Mesenchymal stem cell (in vitro differentiated cells and primary cell): ENCODE data around the gene KIF24.
"Not testable (repeated sequence)": the region's sequence is repeated elsewhere in the genome, so short reads cannot be mapped to it uniquely, and the experiment has no call there.

ENCODE experiments used
- DNase-seq: peaks from one replicate; pipeline ENCODE4 v3.0.0-alpha.2; 2013
- H2AFZ ChIP-seq: one replicate; pipeline ENCODE4 v1.6.1; 2013; ENCODE audit warnings: low read depth, mild to moderate bottlenecking, control low read depth, inconsistent platforms, low read length, moderate library complexity
- H2AK5ac ChIP-seq: 2 replicates; pipeline ENCODE4 v1.6.1; 2013; ENCODE audit warnings: low read length, moderate library complexity, mild to moderate bottlenecking, inconsistent platforms; ENCODE audit not compliant: severe bottlenecking
- H2BK120ac ChIP-seq: one replicate; pipeline ENCODE4 v1.6.1; 2013; ENCODE audit warnings: low read depth, mild to moderate bottlenecking, inconsistent platforms, low read length, moderate library complexity
- H2BK12ac ChIP-seq, 2 experiments: one replicate each; pipeline ENCODE4 v1.6.1; 2013; ENCODE audit warnings: inconsistent platforms in 2 of 2, low read length in 2 of 2, mild to moderate bottlenecking in 2 of 2, moderate library complexity in 2 of 2, control low read depth in 1 of 2
- H2BK15ac ChIP-seq: one replicate; pipeline ENCODE4 v1.6.1; 2013; ENCODE audit warnings: mild to moderate bottlenecking, low read depth, inconsistent platforms; ENCODE audit not compliant: poor library complexity, severe bottlenecking
- H2BK5ac ChIP-seq: 2 replicates; pipeline ENCODE4 v1.6.1; 2013; ENCODE audit warnings: low read depth, mild to moderate bottlenecking, low read length, control low read depth, inconsistent platforms; ENCODE audit not compliant: poor library complexity, severe bottlenecking
- H3K14ac ChIP-seq, 2 experiments: one replicate each; pipeline ENCODE4 v1.6.1; 2013; ENCODE audit warnings: inconsistent platforms in 2 of 2, low read length in 2 of 2, control low read depth in 1 of 2, mild to moderate bottlenecking in 1 of 2, moderate library complexity in 1 of 2
- H3K18ac ChIP-seq, 2 experiments: one replicate each; pipeline ENCODE4 v1.6.1; 2013; ENCODE audit warnings: inconsistent platforms in 2 of 2, low read length in 2 of 2, control low read depth in 1 of 2, low read depth in 1 of 2, mild to moderate bottlenecking in 1 of 2
- H3K23ac ChIP-seq, 2 experiments: one replicate each; pipeline ENCODE4 v1.6.1; 2013; ENCODE audit warnings: inconsistent platforms in 2 of 2, low read length in 2 of 2, mild to moderate bottlenecking in 2 of 2, moderate library complexity in 2 of 2, control low read depth in 1 of 2
- H3K27ac ChIP-seq: 2 replicates; pipeline ENCODE4 v1.5.1; 2013; ENCODE audit warnings: mild to moderate bottlenecking, moderate library complexity, low read length, control low read depth, inconsistent platforms; ENCODE audit not compliant: poor library complexity, severe bottlenecking
- H3K27me3 ChIP-seq, 2 experiments: 2 replicates each; pipeline versions ENCODE4 v1.6.1 to v1.7.0; 2013; ENCODE audit warnings: low read length in 2 of 2, mild to moderate bottlenecking in 2 of 2, moderate library complexity in 2 of 2, control low read depth in 1 of 2, inconsistent platforms in 1 of 2; ENCODE audit not compliant: control insufficient read depth in 1 of 2, insufficient read depth in 1 of 2
- H3K36me3 ChIP-seq, 2 experiments: 2 replicates each; pipeline versions ENCODE4 v1.6.1 to v1.7.0; 2013; ENCODE audit warnings: low read length in 2 of 2, control low read depth in 1 of 2, inconsistent platforms in 1 of 2, low read depth in 1 of 2, mild to moderate bottlenecking in 1 of 2; ENCODE audit not compliant: insufficient read depth in 2 of 2, control insufficient read depth in 1 of 2
- H3K4ac ChIP-seq, 2 experiments: one replicate each; pipeline ENCODE4 v1.6.1; 2013; ENCODE audit warnings: inconsistent platforms in 2 of 2, low read length in 2 of 2, mild to moderate bottlenecking in 2 of 2, moderate library complexity in 2 of 2, control low read depth in 1 of 2, low read depth in 1 of 2
- H3K4me1 ChIP-seq: 2 replicates; pipeline ENCODE4 v1.6.1; 2013; ENCODE audit warnings: low read depth, low read length, control low read depth; ENCODE audit not compliant: control insufficient read depth, insufficient read depth
- H3K4me2 ChIP-seq: 2 replicates; pipeline ENCODE4 v1.6.1; 2013; ENCODE audit warnings: low read length, mild to moderate bottlenecking, inconsistent platforms; ENCODE audit not compliant: poor library complexity, severe bottlenecking
- H3K4me3 ChIP-seq, 2 experiments: 2 replicates each; pipeline versions ENCODE4 v1.5.1 to v1.7.0; 2013; ENCODE audit warnings: low read length in 2 of 2, mild to moderate bottlenecking in 2 of 2, control low read depth in 1 of 2, low read depth in 1 of 2; ENCODE audit not compliant: insufficient read depth in 1 of 2
- H3K79me1 ChIP-seq: replicated peaks from 2 replicates; pipeline ENCODE4 v1.6.1; 2013; ENCODE audit warnings: mild to moderate bottlenecking, control low read depth, low read length, inconsistent platforms; ENCODE audit not compliant: poor library complexity, severe bottlenecking
- H3K9ac ChIP-seq: 2 replicates; pipeline ENCODE4 v1.7.0; 2013; ENCODE audit warnings: mild to moderate bottlenecking, low read length, moderate library complexity
- H3K9me3 ChIP-seq: 2 replicates; pipeline ENCODE4 v1.7.0; 2013; ENCODE audit warnings: mild to moderate bottlenecking, low read length; ENCODE audit not compliant: control insufficient read depth
- H4K8ac ChIP-seq: one replicate; pipeline ENCODE4 v1.6.1; 2013; ENCODE audit warnings: inconsistent platforms, mild to moderate bottlenecking, low read length, moderate library complexity
- H4K91ac ChIP-seq: one replicate; pipeline ENCODE4 v1.6.1; 2013; ENCODE audit warnings: mild to moderate bottlenecking, low read length, inconsistent platforms
- WGBS: methylation state at CpG from one replicate; pipeline ENCODE4 v1.1.7; 2013; ENCODE audit warnings: mixed read lengths; 5-methylcytosine and 5-hydroxymethylcytosine counted together

The KIF24 gene

GRCh38 chr9:34362614-34363214, 33.6 kb upstream of the KIF24 start:
- no peak overlapping the region for H2AK5ac ChIP-seq
- no peak overlapping the region for H2BK120ac ChIP-seq
- H3K4me3 ChIP-seq: no peak overlapping the region
- no peak overlapping the region for H2BK15ac ChIP-seq
- no peak overlapping the region for H2BK12ac ChIP-seq
- no peak overlapping the region for H4K91ac ChIP-seq
- H3K4me1 ChIP-seq: peaks cover 3% of the 10 kb centered on the region
- H3K9ac ChIP-seq: no peak overlapping the region
- no peak overlapping the region for H3K27ac ChIP-seq
- no peak overlapping the region for H3K4me2 ChIP-seq
- peaks cover 5% of the 10 kb centered on the region for H3K9me3 ChIP-seq
- no peak overlapping the region for H4K8ac ChIP-seq
- 94% methylated on average over 4 of the region's 4 CpGs for WGBS
- no peaks in the 10 kb centered on the region for H3K36me3 ChIP-seq
- H3K18ac ChIP-seq: no peak overlapping the region
- H3K4ac ChIP-seq: no peak overlapping the region
- H3K79me1 ChIP-seq: no peaks in the 10 kb centered on the region
- no peak overlapping the region for H2BK5ac ChIP-seq
- H3K27me3 ChIP-seq: no peaks in the 10 kb centered on the region
- H3K23ac ChIP-seq: no peak overlapping the region
- H3K14ac ChIP-seq: no peak overlapping the region
- DNase-seq: no peak
- no peak overlapping the region for H2AFZ ChIP-seq

GRCh38 chr9:34352957-34353356, 23.9 kb upstream of the KIF24 start:
- H3K79me1 ChIP-seq, H3K27ac ChIP-seq, H2AFZ ChIP-seq, H4K8ac ChIP-seq, H2BK5ac ChIP-seq, H2AK5ac ChIP-seq, H3K36me3 ChIP-seq, H2BK12ac ChIP-seq, H3K4ac ChIP-seq, DNase-seq, H3K9ac ChIP-seq, H3K4me3 ChIP-seq, H2BK120ac ChIP-seq, H3K27me3 ChIP-seq, H3K23ac ChIP-seq, H3K4me1 ChIP-seq, H4K91ac ChIP-seq, H2BK15ac ChIP-seq, H3K4me2 ChIP-seq, H3K18ac ChIP-seq, H3K14ac ChIP-seq: not testable (repeated sequence)
- WGBS: 94% methylated on average over 1 of the region's 1 CpG
- peaks cover 15% of the 10 kb centered on the region for H3K9me3 ChIP-seq

- H2AK5ac ChIP-seq, H3K14ac ChIP-seq, H2AFZ ChIP-seq, H3K4me1 ChIP-seq, H3K27me3 ChIP-seq, H2BK12ac ChIP-seq, H3K4ac ChIP-seq, H3K79me1 ChIP-seq, DNase-seq, H3K18ac ChIP-seq, H3K9me3 ChIP-seq, H3K23ac ChIP-seq, H3K4me3 ChIP-seq, H3K36me3 ChIP-seq, H2BK120ac ChIP-seq, H3K4me2 ChIP-seq, H3K9ac ChIP-seq, H2BK15ac ChIP-seq, H4K8ac ChIP-seq, H3K27ac ChIP-seq, H4K91ac ChIP-seq, H2BK5ac ChIP-seq: not testable (repeated sequence)
- WGBS: 96% methylated on average over 4 of the region's 7 CpGs
Observed at GRCh38 chr9:34352122-34352652, 23.1 kb upstream of the KIF24 start.

GRCh38 chr9:34349324-34349723, 20.3 kb upstream of the KIF24 start:
- Histone ChIP-seq H3K27ac (no peak overlapping the region), H3K23ac (no peak overlapping the region), H3K36me3 (peaks cover under 1 to 6% of the 10 kb centered on the region in 2 experiments), H3K4ac (no peak overlapping the region), H3K9me3 (no peaks in the 10 kb centered on the region), H2BK12ac (no peak overlapping the region), H4K91ac (no peak overlapping the region), H3K4me3 (no peak overlapping the region), H2BK120ac (no peak overlapping the region), H3K18ac (no peak overlapping the region), H2AFZ (no peak overlapping the region), H4K8ac (no peak overlapping the region), H2BK15ac (no peak overlapping the region), H3K4me2 (no peak overlapping the region), H3K14ac (no peak overlapping the region), H2AK5ac (no peak overlapping the region), H3K4me1 (peaks cover 2% of the 10 kb centered on the region), H3K27me3 (no peaks in the 10 kb centered on the region), H3K9ac (no peak overlapping the region), H3K79me1 (no peaks in the 10 kb centered on the region), H2BK5ac (no peak overlapping the region)
- DNase-seq: no peak
- 88% methylated on average over 1 of the region's 3 CpGs for WGBS
